Esophagus (tissue), 2 donors: ENCODE data around the gene USP11. TPM values are rescaled to one million over a fixed set of nuclear protein-coding genes. Genes with fewer than 3 reads are reported as not detected.
A peak's percentile ranks its signal among the peaks of the same experiment; 100 is the strongest.

Experiments used
- H3K27ac ChIP-seq, 2 donors: one replicate each; pipeline ENCODE4 v1.5.1; 2013; ENCODE audit warnings: low read depth in 2 of 2, mild to moderate bottlenecking in 2 of 2, inconsistent platforms in 1 of 2, low read length in 1 of 2, moderate library complexity in 1 of 2
- H3K27me3 ChIP-seq, 2 donors: one replicate each; pipeline ENCODE4 v1.6.1; 2013; ENCODE audit warnings: low read length in 2 of 2, control low read depth in 1 of 2, mild to moderate bottlenecking in 1 of 2; ENCODE audit not compliant: insufficient read depth in 2 of 2, control insufficient read depth in 1 of 2
- H3K36me3 ChIP-seq, 2 donors: one replicate each; pipeline ENCODE4 v1.6.1; 2013; ENCODE audit warnings: low read length in 1 of 2; ENCODE audit not compliant: control insufficient read depth in 2 of 2, insufficient read depth in 2 of 2
- H3K4me1 ChIP-seq, 2 donors: one replicate each; pipeline ENCODE4 v1.6.1; 2013; ENCODE audit warnings: low read length in 1 of 2; ENCODE audit not compliant: control insufficient read depth in 2 of 2, insufficient read depth in 2 of 2
- H3K4me3 ChIP-seq, 2 donors: one replicate each; pipeline ENCODE4 v1.5.1; 2013; ENCODE audit warnings: low read length in 2 of 2, mild to moderate bottlenecking in 2 of 2, low read depth in 1 of 2, moderate library complexity in 1 of 2
- H3K9me3 ChIP-seq, 2 donors: one replicate each; pipeline ENCODE4 v1.6.1; 2013; ENCODE audit warnings: mild to moderate bottlenecking in 2 of 2, low read depth in 1 of 2, low read length in 1 of 2, moderate library complexity in 1 of 2; ENCODE audit not compliant: control insufficient read depth in 2 of 2, insufficient read depth in 1 of 2
- WGBS, 2 donors: extraction: QIAGEN DNeasy Blood & Tissue Kit; methylation state at CpG; one replicate each; pipeline ENCODE4 v1.1.7; 2013; 5-methylcytosine and 5-hydroxymethylcytosine counted together
- polyA plus RNA-seq, 2 donors: library from polyadenylated mRNA; stranded (reverse); fragments of 200-250 nt; gene quantifications; one replicate each; pipeline ENCODE4 v1.2.3, GENCODE V29; 2013
- donor health status: healthy with polysubstance abuse.
- donor health status: Bipolar disorder and iron deficiency.

USP11 gene
- polyA plus RNA-seq, 2 donors: 11.3 to 13.6 TPM

- Histone ChIP-seq H3K27me3 (no peaks in the 10 kb centered on the region), H3K27ac (peak within 1 kb of the TSS; percentile 91 to 96), H3K9me3 (no peaks in the 10 kb centered on the region), H3K36me3 (peaks cover 0 to under 1% of the 10 kb centered on the region in 2 donors), H3K4me3 (peak within 1 kb of the TSS; percentile 81 to 87), H3K4me1 (peaks cover 6 to 13% of the 10 kb centered on the region in 2 donors)
- WGBS, 2 donors: 1% methylated on average over 43 to 50 of the region's 50 CpGs
Measured at GRCh38 chrX:47193475-47194193, 39.2 kb upstream of the USP11 start, which contains the start of gene UBA1. TSS of gene UBA1 (plus strand) at chrX:47193829. CDS start at chrX:47198803, 4,974 bp downstream.

GRCh38 chrX:47194194-47194787 is 38.5 kb upstream of the USP11 start:
- H3K27ac ChIP-seq: peak overlapping the region; percentile 91 to 96
- 4 to 17% methylated on average over 13 to 14 of the region's 14 CpGs for WGBS, 2 donors

GRCh38 chrX:47196098-47196497 is 36.7 kb upstream of the USP11 start:
- WGBS, 2 donors: 40 to 58% methylated on average over 3 of the region's 3 CpGs
- H3K4me1 ChIP-seq: peaks cover 6 to 10% of the 10 kb centered on the region in 2 donors
- H3K27me3 ChIP-seq: no peaks in the 10 kb centered on the region
- H3K27ac ChIP-seq: peak overlapping the region in 1 of 2 donors; percentile 53
- H3K9me3 ChIP-seq: no peaks in the 10 kb centered on the region
- H3K36me3 ChIP-seq: peaks cover 11 to 16% of the 10 kb centered on the region in 2 donors
- no peak overlapping the region for H3K4me3 ChIP-seq

More at GRCh38 chrX:47194194-47194787, 38.5 kb upstream of the USP11 start:
- Histone ChIP-seq H3K27me3 (no peaks in the 10 kb centered on the region), H3K4me3 (peak overlapping the region; percentile 81 to 87), H3K4me1 (peaks cover 6 to 13% of the 10 kb centered on the region in 2 donors), H3K36me3 (peaks cover 0 to 7% of the 10 kb centered on the region in 2 donors), H3K9me3 (no peaks in the 10 kb centered on the region)

- 52 to 67% methylated on average over 7 of the region's 7 CpGs for WGBS, 2 donors
- H3K36me3 ChIP-seq: peaks cover 17 to 30% of the 10 kb centered on the region in 2 donors
- H3K27me3 ChIP-seq: no peaks in the 10 kb centered on the region
- H3K9me3 ChIP-seq: no peaks in the 10 kb centered on the region
- no peak overlapping the region for H3K27ac ChIP-seq
- no peak overlapping the region for H3K4me3 ChIP-seq
- peaks cover 6 to 10% of the 10 kb centered on the region in 2 donors for H3K4me1 ChIP-seq
Measured at GRCh38 chrX:47197526-47197925, 35.3 kb upstream of the USP11 start.

GRCh38 chrX:47198026-47198686 is 34.7 kb upstream of the USP11 start:
- no peaks in the 10 kb centered on the region for H3K27me3 ChIP-seq
- no peak overlapping the region for H3K27ac ChIP-seq
- peaks cover 23 to 36% of the 10 kb centered on the region in 2 donors for H3K36me3 ChIP-seq
- 65 to 83% methylated on average over 10 of the region's 10 CpGs for WGBS, 2 donors
- H3K4me1 ChIP-seq: peaks cover 6 to 10% of the 10 kb centered on the region in 2 donors
- no peaks in the 10 kb centered on the region for H3K9me3 ChIP-seq
- no peak overlapping the region for H3K4me3 ChIP-seq

GRCh38 chrX:47198687-47199080 is 34.1 kb upstream of the USP11 start:
- Histone ChIP-seq H3K9me3 (no peaks in the 10 kb centered on the region), H3K36me3 (peaks cover 26 to 39% of the 10 kb centered on the region in 2 donors), H3K27me3 (no peaks in the 10 kb centered on the region), H3K27ac (no peak overlapping the region), H3K4me3 (no peak overlapping the region), H3K4me1 (peaks cover 6 to 10% of the 10 kb centered on the region in 2 donors)
- WGBS, 2 donors: 79 to 82% methylated on average over 15 of the region's 15 CpGs

- Histone ChIP-seq H3K27ac (no peak overlapping the region), H3K9me3 (no peaks in the 10 kb centered on the region), H3K36me3 (peaks cover 26 to 39% of the 10 kb centered on the region in 2 donors), H3K4me3 (no peak overlapping the region), H3K27me3 (no peaks in the 10 kb centered on the region), H3K4me1 (peaks cover 6 to 10% of the 10 kb centered on the region in 2 donors)
- 89 to 90% methylated on average over 10 of the region's 10 CpGs for WGBS, 2 donors
Measured at GRCh38 chrX:47199286-47199685, 33.5 kb upstream of the USP11 start.

GRCh38 chrX:47200385-47201150 is 32.2 kb upstream of the USP11 start:
- H3K27ac ChIP-seq: peak overlapping the region; percentile 83 to 84
- peaks cover 26 to 45% of the 10 kb centered on the region in 2 donors for H3K36me3 ChIP-seq
- H3K4me1 ChIP-seq: peaks cover 4 to 10% of the 10 kb centered on the region in 2 donors
- 47 to 75% methylated on average over 9 of the region's 9 CpGs for WGBS, 2 donors
- H3K9me3 ChIP-seq: no peaks in the 10 kb centered on the region
- H3K4me3 ChIP-seq: no peak overlapping the region
- no peaks in the 10 kb centered on the region for H3K27me3 ChIP-seq
